Anterior cingulate cortex (tissue), 58 donors: Measurements from ENCODE around the gene NMT1.

ENCODE experiments used
- DNase-seq, 58 donors: peaks; one replicate each; lab custom pipeline; 2025; lab: John Stamatoyannopoulos, UW

Gene NMT1

DNA sequence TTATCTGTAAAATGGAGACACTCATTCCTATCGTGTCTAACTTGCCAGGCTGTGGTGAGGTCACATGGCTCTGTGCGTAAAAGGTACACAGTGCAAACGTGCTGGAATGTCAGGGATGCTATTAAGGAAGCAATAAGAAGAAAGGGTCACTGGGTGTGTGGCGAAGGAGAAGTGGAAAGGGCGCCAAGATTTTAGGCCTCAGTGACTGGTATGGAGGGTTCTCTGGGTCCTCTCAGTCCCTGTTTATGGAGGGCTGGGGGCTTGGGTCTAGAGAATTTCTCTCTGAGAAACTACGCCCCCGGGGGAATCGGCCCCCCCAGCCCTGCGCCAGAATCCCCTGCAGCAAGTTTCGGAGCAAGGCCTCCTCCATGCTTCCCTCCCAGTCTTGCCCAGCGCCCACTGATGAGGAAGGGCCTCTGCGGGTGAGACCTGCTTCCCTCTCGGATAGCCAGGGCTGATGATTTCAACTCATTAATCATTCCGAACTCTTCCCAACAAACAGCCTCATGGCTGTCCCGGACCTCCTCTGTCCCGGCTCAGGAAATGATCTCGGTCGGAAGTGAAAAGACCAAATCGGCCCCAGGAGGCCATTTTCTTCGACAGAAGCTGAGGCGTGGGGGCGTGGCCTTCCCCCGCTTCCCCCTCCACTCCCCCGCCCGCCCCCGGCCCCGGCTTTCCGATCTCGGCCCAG, 85.9 kb downstream of the NMT1 start:
- DNase-seq: peak in 19 of 58 donors; percentile 48 to 87 (median 70)

DNA sequence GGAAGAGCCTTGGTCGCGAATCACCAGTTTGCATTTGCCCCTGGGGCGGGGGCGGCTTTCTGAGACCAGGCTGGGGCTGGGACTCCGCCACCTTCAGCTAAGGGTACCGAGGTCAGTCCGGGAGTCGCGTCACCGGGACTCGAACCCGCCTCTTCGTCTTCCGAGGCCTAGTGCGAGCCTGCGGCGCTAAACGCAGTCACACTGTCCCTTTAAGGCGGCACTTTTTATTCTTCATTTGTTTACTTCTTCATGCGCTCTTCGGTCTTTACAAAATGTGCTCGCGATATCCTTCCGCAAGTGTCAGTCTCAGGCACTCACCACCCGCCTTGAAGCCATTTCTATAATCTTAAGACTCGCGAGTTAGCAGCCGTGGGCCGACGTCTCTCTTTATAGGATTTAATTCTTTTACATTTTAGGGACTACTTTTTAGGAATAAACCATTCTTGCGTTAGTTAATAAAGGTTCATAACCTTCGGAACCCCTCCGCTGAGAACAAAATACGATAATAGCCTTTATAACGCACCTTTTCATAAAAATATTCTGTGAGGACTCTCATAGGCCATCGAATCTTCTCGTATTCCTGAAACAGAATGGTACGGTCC, 86.6 kb downstream of the NMT1 start:
- DNase-seq: peak in 57 of 58 donors; percentile 19 to 90 (median 74)

DNA sequence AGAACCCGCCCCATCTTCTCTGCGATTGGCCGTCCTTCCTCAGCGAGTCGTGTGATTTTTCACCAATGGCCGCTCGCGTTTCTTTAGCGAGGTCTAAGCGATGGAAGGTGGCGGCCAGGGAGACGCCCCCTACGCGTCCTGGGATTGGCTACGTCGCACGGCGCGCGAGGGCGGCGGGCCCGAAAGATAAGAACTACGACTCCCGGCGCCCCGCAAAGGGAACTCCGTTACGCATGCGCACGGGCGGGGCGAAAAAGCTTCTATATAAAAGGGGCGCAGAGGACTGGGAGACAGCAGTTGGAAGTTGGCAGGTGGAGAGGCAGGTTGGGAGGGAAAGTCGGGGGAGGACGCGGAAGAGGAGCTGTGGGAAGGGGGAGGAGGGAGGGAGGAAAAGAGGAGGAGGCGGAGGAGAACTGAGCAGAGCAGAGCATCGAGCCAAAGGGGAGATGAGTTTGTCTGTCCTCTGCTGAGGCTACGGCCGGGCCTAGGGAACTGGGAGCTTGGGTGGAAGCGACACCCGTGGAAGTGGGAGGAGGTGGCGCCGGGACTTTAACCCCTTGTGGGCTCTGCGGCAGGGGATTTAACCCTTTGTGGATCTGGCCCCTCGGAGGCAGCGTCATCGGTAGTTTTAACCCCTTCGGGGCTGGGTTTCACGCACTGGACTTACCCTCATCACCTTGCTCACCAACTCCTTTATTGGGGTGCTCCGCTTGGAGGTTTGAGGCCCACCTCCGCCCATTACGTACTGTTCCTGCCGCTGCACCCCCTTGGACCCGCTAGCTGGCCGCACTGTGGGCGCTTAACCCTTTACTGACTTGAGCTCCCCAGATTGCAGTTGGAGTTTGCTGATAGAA, 87.3 kb downstream of the NMT1 start, which contains the start of gene HEXIM1:
HEXIM1 (plus strand) TSS at position 293 of the 854 bp plus-strand sequence. CDS start 716 bp downstream, outside the sequence.
- DNase-seq: peak; percentile 90 to 100 (median 99)

DNA sequence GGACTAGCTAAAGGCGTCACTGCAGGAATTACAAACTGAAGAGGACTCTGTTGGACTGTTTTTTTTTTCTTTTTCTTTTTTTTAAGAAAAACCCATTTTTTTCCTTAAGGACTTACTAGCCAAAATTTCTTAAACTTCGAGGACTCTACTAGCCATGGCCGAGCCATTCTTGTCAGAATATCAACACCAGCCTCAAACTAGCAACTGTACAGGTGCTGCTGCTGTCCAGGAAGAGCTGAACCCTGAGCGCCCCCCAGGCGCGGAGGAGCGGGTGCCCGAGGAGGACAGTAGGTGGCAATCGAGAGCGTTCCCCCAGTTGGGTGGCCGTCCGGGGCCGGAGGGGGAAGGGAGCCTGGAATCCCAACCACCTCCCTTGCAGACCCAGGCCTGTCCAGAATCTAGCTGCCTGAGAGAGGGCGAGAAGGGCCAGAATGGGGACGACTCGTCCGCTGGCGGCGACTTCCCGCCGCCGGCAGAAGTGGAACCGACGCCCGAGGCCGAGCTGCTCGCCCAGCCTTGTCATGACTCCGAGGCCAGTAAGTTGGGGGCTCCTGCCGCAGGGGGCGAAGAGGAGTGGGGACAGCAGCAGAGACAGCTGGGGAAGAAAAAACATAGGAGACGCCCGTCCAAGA, 88.0 kb downstream of the NMT1 start:
- peak in 57 of 58 donors; percentile 21 to 86 (median 72) for DNase-seq

DNA sequence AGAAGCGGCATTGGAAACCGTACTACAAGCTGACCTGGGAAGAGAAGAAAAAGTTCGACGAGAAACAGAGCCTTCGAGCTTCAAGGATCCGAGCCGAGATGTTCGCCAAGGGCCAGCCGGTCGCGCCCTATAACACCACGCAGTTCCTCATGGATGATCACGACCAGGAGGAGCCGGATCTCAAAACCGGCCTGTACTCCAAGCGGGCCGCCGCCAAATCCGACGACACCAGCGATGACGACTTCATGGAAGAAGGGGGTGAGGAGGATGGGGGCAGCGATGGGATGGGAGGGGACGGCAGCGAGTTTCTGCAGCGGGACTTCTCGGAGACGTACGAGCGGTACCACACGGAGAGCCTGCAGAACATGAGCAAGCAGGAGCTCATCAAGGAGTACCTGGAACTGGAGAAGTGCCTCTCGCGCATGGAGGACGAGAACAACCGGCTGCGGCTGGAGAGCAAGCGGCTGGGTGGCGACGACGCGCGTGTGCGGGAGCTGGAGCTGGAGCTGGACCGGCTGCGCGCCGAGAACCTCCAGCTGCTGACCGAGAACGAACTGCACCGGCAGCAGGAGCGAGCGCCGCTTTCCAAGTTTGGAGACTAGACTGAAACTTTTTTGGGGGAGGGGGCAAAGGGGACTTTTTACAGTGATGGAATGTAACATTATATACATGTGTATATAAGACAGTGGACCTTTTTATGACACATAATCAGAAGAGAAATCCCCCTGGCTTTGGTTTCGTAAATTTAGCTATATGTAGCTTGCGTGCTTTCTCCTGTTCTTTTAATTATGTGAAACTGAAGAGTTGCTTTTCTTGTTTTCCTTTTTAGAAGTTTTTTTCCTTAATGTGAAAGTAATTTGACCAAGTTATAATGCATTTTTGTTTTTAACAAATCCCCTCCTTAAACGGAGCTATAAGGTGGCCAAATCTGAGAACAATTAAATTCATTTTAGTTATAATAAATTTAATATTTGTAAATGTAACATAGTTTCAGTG, 88.8 kb downstream of the NMT1 start:
- peak in 49 of 58 donors; percentile 25 to 77 (median 57) for DNase-seq

DNA sequence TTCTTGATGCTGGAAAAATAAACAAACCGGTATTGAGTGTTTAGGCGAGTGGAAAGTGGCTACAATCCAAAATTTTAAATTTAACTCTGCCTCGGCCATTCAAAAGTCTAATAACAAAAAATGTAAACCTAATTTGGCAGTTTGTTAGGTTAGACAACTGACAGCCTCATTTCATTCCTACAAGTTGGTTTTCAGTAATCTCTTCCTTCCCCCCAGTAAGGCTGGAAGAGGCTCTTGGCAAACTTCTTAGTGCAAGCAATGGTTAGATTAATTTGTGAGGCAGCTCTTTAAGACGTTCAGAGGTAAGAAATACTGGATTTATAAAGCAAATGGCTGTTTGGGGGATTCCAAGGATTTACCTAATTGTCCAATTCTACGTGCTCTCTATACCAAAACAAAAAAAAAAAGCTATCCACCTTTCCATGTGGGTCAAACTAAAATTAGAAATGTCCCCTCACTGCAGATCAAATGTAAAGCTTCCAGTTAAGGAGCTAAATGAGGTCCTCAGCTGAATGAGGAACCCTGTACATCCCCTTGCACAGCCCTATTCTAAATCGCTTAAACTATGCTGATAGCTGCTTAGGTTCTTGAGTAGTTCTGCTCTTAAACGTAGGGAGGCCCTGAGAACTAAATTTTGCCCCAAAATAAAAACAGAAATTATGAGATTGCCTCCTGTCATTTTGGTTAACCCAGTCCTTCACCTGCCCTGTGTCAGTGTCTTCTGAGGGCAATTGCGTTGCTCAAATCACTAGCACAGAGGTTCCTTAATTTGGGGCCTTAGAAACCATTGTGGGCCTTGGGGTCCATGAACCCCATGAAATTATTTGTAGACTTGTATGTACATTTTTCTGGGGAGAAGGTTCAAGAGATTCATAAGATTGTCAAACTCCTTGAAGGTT, 90.0 kb downstream of the NMT1 start:
- no peak for DNase-seq

DNA sequence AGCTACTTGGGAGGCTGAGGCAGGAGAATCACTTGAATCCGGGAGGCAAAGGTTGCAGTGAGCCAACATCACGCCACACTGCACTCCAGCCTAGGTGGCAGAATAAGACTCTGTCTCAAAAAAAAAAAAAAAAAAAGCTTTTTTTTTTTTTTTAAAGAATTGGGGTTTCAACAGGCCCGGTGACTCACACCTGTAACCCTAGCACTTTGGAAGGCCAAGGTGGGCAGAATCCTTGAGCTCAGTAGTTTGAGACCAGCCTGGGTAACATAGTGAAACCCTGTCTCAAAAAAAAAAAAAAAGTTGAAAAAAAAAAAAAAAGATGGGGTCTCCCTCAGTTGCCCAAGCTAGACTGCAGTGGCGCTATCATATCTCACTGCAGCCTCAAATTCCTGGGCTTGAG, 93.9 kb downstream of the NMT1 start:
- DNase-seq: no peak

DNA sequence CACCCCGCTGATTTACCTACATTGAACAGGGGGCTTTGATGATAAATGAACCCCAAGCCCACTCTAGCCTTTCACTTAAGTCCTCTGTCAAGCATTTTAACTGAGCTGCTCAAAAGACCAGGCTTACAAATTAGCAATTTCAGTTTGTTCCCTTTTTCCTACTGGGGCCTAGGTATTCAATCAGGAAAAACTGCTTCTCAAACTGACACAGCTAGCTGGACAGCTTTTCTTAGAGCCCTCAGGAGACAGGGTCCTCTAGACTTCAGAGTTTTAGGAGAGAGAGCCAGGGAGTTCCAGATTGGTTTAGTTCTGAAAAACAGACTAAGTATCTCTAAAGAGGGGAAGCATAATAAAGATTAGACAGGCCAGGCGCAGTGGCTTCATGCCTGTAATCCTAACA, 94.4 kb downstream of the NMT1 start:
- DNase-seq: no peak

DNA sequence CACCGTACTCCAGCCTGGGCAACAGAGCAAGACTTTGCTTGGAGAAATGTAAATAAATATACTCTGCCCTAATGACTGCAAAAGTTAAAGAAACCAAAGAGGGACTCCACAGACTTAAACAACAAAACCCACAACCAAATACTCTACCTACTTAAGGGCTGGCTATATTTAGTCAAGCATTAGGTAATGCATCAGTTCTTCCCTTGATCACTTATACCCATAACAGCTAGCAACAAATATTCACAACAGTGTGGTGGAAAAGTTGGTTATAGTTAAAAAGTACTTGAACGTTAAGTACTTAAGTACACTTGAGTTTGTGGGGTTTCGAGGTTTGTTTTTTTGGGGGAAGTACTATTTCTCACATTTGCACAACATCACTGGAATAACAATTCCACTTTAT, 95.1 kb downstream of the NMT1 start:
- DNase-seq: no peak
